Activated CD8-positive, alpha-beta memory T cell treated with anti-CD3 and anti-CD28 coated beads for 4 hours (primary cell): ENCODE data around the gene MRTFB.
"Not testable (repeated sequence)": the region's sequence is repeated elsewhere in the genome, so short reads cannot be mapped to it uniquely, and the experiment has no call there.

Experiments
- DNase-seq, 2 donors: peaks; one replicate each; pipeline ENCODE4 v3.0.0-alpha.2; 2020; ENCODE audit warnings: low read depth in 2 of 2

MRTFB gene

DNA sequence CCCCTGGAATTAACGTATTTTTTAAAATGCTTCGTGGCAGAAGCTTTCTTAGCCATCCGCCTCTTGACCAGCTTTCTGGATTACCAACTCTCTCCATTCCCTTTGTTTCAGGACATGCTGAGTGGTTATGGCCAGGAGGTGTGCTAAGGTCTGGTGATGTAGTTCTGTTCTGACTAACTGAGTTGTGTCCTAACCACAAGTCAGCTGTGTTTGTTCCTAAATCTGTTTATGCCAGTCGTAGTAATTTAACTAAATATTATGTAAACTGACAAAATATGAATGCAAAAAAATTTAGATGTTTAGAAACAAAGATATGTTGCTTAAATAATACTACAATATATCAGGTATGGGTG is 61.6 kb downstream of the MRTFB start:
- DNase-seq, result no peak

DNA sequence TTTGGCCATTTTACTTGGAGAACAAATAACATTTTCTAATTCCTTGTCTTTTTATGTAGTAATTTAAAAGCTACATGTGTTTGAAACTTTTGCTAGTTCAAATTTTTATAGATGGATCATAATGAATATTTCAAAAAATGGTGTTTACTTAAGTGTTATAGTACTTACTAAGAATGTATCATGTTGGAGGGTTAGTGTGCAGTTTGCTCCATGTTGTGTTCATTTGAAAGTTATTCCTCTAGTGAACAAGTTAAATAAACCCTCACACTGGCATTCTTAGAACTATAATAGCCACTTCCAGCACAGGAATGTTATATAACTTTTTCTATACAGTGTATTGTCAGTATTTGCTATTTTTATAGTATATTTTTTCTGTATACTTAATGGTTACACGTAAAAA is 62.8 kb downstream of the MRTFB start:
- no peak for DNase-seq

DNA sequence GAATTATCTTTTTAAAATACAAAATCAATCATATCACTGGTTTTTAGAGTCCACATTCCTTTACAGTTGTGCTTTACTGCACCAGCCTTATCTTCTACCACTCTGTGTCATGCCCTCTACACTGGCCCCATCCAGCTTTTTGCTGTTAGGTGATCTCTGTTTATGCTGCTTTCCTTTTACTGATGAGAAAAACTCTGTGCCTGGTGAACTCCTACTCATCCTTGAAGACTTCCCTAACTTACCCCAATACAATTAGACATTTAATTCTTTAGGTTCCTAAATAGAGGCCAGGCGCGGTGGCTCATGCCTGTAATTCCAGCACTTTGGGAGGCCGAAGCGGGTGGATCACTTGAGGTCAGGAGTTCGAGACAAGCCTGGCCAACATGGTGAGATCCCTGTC is 64.6 kb downstream of the MRTFB start:
- DNase-seq, result no peak

DNA sequence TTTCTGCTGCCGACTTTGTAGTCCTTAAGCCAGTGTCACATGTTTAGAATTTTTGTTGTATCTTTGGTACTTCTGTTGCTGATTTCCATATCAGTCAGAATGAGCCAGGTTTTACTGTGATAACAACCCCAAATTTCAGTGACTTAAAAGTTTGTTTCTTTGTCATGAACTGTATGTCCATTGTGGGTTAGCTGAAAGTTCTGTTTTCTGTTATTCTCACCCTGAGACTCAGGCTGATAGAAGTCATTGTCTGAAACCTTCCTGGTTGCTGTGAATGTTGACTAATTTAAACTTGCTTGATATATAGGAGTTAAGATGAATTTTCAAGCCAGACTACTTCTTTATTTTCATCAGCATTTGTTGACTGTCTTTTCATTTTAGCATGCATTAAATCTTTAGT is 68.8 kb downstream of the MRTFB start:
- DNase-seq, result no peak

DNA sequence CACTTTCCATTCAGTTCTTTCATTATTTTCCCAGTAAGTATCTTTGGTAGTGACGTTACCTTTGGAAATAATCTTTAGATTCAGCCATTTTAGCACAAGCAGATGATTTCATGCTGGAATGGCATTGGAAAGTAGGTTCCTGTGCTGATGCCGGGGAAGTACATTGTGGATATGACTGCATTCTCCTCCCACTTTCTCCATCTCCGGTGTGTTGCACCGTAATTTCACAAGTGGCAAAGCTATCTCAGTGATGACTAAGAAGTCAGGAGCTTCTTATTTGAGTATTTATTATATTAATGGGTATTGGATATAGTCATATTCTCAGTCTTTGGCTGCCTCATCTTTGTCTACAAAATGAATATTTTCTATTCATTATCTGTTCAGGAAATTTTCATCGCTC is 69.8 kb downstream of the MRTFB start:
- no peak for DNase-seq

DNA sequence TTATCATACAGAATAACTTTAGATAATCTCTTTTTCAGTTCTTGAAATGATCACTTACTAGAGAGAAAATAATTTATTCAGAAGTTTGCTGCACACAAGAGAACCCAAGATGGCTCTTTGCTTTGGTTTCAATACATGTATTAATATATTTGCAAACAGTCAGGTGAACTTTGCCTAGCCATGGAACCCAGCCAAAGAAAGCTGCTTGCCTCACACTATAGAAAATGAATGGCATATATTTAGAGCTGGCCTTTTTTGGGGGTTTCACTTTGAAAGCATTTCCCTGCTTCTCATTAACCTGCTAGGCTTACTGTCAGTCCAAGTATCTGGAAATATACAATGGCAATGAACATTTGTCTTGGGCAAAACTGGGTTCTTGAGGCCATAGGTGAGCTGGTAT is 75.3 kb downstream of the MRTFB start:
- no peak for DNase-seq

DNA sequence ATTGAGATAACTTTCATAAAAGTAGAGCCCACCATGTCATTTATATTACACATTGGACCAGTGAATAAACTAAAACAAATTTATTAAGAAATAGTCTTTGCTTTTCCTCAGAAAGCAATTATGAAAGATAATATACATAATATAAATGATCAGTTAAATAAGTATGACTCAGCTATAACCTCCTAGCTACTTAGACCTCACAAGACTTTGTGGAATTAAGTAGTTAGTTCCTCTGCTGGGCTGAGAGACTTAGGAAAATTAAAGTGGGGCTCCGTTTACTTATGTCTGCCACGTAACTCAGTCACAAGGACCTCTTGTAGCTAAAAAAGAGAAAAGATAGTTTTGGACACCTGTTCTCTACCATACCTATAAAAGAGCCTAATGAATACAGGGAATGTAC is 76.9 kb downstream of the MRTFB start:
- DNase-seq, result no peak

DNA sequence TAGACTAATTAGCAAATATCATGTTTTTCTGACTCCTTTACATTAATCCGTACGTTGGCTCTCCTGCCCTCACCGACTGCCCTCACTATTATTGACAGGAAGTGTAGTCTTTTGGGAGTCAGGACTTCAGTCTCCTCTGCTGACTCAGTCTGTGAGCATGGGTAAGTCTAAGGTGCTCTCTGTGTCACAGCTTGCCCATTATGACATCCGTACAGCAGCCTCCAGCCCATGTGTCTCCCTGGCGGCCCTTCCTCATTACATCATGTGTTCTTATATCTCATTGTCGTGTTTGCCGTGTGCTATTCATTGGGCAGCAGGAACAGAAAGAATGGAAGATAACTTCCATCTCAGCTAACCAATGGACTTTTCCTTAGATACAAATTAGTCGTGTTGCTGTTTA is 77.5 kb downstream of the MRTFB start:
- DNase-seq, result no peak

DNA sequence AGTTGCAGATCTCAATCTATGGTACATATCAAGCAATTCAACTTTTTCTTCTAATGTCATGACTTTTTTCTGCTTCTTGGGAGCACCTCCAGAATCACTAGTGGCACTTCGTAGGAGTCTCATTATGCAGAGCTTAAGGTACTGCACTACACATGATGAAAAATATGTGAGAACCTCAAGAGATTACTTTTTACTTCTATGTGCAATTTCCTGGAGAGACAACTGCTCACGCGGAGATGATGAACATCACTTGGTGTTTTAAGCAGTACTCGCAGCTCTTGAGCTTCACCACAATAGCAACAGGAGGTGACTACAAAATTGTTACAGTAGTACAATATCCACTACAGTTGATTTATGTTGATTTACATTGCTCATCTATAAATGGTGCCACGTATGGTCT is 79.7 kb downstream of the MRTFB start:
- DNase-seq, result no peak

DNA sequence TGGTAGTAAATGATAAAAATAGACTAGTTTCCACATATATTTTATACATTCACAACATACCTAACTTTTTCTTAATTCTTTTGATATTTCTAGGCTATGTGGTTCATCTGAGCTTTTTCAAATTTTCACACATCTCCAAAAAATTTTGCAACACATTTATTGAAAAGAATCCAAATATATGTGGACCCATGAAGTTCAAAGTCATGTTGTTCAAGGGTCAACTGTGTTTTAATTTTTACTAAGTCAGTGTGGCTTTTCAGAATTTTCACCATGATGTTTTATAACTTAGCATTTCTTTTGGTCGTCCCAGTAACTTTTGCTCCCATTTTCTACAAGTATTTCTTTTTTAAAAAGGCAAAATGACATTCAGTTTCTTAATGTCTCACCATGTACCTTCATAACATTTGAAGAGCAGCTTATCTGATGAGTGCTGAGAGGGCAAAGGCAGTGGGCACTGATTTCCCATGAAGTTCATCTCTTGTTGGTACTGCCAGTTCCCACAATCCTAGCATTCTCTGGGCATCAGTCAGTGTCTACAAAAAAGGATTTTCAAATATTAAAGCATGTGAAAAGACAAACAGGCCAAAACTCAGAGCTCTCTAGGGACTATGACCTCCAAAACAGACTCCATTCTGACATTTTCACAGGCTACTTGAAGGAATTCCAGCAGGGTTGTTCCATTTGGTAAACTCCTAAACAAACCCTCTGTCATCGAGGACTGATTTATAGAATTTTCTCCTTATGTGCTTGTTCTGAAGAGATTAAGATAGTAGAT is 80.3 kb downstream of the MRTFB start:
- no peak for DNase-seq

DNA sequence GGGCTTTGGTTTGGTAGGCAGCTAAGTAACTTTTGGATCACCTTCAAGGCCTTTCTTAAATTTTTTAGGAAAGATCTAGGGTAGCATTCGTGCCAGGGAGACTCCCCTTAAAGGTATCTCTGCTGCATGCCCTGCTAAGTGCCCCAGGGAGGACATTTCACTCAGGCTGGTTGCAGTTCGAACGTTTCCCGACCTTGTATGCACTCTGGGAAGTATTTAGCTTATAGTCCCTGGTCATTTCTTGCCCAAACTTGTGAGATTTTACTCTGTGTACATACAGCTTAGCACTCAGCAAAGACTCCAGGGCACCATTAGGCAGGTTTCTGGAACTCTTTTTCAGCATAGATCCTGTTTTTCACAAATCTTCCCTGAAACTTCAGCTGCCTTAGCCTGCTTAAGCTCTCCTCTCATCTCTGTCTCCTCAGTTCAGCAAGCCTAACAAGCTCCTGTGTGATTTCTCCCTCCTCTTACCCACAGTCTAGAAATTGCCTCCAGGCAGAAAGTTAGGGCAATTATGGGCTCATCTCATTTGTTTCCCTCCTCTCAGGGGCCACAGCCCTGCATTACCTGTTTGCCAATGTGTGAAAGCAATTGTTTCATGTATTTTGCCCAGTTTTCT is 84.6 kb downstream of the MRTFB start:
- DNase-seq, result no peak

DNA sequence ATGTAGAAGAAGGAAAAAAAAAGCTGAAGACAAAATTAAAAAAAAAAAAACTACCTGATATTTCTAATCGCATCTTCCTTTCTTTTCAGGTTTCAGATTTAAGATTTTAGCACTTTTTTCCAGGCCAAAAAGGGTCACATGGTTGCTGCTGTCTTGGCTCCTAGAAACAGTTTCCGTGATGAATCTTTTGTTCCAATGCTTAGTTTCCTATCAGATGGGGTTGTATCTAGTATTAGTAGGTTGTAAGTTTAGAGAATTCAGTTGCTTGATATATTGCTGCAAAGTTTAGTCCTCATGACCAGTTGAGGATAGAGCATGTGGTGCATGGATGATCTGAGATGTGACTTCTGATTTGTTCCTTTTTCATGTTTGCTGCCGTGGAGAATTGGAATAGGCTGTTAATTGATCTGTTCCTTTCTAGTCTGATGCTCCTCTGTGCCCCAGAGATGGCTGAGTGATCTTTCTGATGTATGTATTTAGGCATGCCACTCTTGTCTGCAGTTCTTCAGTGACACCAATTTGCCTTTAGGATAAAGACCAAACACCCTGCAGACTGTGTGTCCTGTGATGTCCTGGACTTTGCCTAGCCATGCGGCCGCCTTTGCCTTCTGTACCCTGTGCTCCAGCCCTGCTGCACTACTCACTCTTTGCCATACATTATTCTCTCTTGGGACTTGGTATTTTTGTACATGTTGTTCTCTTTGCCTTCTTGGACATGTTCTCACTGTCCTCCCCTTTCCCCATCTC is 94.0 kb downstream of the MRTFB start:
- no peak for DNase-seq

DNA sequence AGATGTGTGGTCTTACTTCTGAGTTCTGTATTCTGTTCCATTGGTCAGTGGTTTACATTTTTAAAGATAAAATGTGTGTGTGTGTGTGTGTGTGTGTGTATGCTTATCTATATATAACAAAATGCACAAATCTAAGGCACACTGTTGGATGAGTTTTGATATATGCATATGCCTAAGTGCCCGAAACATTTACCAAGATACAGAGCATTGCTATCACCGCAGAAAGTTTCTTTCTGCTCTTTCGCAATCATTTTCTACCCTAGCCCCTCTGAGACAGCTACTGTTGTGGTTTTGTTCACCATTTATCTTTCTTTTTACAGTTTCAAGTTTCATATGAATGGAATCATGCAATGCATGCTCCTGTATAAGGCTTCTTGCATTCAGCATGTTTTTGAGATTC is 97.0 kb downstream of the MRTFB start:
- DNase-seq, result no peak

DNA sequence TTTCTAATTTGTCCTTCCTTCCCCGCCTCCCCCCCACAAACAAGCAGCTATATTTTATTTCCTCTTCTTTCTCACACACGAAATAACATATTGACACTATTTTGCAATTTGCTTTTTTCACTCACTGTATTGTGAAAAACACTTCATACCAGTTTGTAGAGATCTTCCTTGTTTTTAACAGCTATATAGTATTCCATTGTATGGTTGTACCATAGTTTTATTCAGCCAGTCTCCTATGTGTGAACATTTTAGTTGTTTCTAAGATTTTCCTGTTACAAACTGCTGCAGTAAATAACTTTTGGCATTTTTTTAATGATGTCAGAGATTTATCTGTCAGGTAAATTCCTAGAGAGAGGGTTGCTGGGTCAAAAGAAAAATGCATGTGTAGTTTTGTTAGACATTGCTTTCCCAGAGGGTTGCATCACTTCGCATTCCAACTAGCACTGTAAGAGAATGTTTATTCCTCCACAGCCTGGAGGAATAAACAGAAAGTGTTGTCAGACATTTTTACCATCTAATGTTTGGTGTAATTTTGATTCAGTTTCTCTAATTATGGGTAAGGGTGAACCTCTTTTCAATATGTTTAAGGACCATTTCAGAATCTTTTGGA is 101.2 kb downstream of the MRTFB start:
- DNase-seq, result no peak

DNA sequence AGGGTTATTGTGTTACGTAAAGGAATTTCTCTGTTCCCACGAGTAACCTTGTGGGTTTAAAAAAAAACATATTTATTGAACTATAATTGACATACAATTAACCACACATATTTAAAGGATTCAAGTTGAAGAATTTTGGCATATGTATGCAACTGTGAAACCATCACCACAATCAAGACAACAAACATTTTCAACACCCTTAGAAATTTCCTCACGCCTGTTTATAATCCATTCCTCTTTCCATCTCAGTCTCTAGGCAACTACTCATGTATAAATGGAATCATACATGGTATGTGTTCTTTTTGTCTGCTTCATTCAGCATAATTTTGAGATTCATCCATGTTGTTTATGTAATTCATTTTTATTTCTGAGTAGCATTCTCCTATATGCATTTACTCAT is 104.0 kb downstream of the MRTFB start:
- no peak for DNase-seq

DNA sequence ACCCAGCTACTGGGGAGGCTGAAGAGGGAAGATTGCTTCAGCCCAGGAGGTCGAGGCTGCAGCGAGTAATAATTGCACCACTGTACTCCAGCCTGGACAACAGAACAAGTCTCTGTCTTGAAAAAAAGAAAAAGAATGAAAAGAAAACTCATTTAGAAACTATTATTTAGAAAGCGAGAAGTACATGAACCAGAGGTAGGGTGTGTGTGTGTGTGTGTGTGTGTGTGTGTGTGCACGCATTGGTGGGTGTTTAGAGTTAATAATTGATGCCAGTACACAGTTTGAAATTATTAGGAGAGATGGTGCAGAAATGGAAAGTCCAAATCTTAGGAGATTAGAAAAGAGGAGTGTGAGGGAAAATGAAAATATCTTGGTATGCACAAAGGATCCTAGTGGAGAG is 106.6 kb downstream of the MRTFB start:
- no peak for DNase-seq

DNA sequence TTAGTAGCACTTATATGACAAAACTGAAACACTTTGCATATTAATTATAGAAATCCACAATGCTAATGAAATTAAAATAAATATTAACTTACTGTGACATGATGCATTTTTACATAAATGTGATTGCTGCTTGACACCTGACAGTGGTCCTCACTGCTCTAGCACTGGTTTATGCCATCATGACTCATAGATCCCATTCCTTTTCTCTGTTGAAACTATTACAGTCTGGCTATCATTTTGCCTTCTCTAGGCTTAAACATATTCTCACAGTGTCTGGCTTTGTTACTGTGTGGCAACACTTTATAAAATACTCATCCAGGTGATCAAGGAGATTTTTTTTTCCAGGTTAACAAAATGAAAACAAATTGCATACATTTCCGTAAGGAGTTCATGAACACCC is 108.0 kb downstream of the MRTFB start:
- no peak for DNase-seq

DNA sequence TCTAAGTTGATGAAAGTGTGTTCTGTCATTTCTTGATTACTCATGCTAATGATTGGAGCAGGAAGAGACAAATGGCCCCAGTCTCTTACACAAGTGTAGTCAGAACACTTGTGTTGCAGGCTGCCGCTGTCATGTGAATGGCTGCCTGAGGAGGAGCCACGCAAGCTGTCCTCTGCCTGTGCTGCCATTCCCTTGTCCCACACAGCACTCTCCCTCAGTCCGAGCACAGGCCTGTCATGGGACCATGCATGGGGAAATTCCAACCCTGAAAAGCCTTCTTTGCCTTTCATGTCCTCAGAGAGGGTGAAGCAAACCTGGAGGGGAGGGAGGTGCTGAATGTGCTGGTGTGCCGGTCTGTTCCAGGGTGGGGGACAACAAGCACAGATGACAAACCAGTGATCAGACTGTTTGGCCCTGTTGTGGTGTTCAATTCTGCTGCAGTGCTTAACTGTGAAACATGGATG is 109.4 kb downstream of the MRTFB start:
- no peak for DNase-seq

DNA sequence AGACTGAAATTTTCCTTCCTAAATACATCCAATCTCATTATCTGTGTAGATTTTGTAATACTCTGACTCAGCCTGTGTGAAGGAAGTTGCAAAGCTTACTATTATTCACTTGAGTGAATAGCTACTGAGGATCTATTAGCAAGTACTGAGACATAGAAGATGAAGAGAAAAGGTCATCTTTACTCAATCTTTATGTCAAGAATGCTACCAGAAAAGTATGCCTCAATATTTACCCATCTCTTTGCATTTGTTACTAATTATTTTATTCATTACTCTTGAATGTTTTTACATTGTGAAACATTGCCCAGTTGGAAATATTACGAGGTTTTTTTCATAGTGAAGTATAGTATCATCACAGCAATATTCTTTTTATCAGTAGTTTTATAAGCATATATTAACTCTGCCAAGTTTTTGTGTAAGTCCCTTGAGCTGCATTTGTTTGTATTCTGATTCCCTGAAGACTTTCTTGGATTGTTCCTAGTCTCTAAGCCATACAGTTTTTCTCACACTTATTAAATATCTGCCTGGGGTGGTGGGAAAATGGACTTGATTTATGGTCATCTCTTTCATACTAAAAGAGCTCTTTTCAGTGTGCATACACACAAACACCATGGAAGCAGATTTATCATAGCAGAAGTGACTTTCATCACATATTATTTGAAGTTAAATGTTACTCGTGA is 110.4 kb downstream of the MRTFB start:
- no peak for DNase-seq

DNA sequence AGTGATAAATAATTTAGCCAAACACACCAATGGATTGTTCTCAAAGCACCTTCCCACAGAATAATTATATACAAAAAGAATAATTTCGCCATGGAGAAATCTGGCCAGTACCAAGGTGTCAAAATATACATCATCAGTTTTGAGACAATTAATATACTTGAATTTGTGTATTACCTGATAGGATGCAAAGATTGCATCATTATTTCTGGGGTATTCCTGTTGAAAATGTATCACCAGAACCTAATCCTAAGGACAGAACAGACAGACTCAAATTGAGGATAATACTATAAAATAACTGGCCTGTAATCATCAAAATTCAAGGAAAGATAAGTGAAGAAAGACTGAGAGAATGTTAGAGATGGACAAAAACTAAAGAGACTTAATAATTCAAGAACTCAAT is 111.9 kb downstream of the MRTFB start:
- no peak for DNase-seq

DNA sequence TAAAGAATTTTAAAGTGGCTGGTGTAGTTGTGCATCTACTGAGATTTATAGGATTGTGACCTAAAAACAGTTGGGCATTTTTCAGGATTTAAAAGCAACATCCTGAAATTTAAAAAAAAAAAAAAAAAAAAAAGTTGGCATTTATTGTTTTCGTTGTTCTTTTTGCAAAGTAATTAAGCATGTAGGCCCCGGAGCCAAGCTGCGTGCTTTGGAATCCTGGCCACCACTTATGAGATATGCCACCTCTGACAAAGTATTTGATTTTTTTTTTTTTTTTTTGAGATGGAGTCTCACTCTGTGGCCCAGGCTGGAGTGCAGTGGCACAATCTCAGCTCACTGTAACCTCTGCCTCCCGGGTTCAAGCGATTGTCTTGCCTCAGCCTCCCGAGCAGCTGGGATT is 112.8 kb downstream of the MRTFB start:
- DNase-seq, result not testable (repeated sequence)
